HCT116 (cell line): ENCODE measurements around the gene GPC1. TPM values are rescaled to one million over a fixed set of nuclear protein-coding genes. Genes with fewer than 3 reads are reported as not detected.

Source experiments
- ATAC-seq: fragments of 200-7000 bp; cut with Tn5 transposase; 2 replicates; pipeline ENCODE4 v1.9.1; 2020; ENCODE audit warnings: mild to moderate bottlenecking, moderate library complexity
- BruUV-seq: library from RNA; stranded (reverse); fragments of 400-500 nt; replicated peaks from 2 replicates; lab custom pipeline; 2021; lab: Mats Ljungman, UMichigan
- CTCF ChIA-PET: fragments of 300-600 bp; sonication (Branson Sonifier 250); formaldehyde crosslinking; loops from one replicate; lab custom pipeline; 2021; ENCODE audit warnings: antibody characterized with exemption; lab: Charles Lee
- POLR2A ChIA-PET: fragments of 300-600, 350-600 bp; sonication (Branson Sonifier 250); formaldehyde crosslinking; loops from one replicate; lab custom pipeline; 2021; ENCODE audit warnings: antibody characterized with exemption; lab: Charles Lee
- RAD21 ChIA-PET, 2 experiments: fragments of 300-600 bp; sonication (Branson Sonifier 250); formaldehyde crosslinking; loops; one replicate each; lab custom pipeline; 2023; ENCODE audit warnings: low total read pairs in 2 of 2; ENCODE audit not compliant: uncharacterized antibody in 2 of 2, unreplicated experiment in 2 of 2, low non-redundant PET in 1 of 2; lab: Charles Lee
- DNase-seq: peaks from one replicate; pipeline ENCODE4 v3.0.0-alpha.2; 2010; ENCODE audit warnings: low read depth, low spot score
- H2AFZ ChIP-seq: fragments of 200-600 bp; shearing (Covaris generic), sonication (generic); 2 replicates; pipeline ENCODE4 v1.6.1; 2017; ENCODE audit warnings: low read depth, mixed run types, mixed read lengths, antibody characterized with exemption, low read length; ENCODE audit not compliant: poor library complexity, severe bottlenecking
- H3K27ac ChIP-seq: 2 replicates; pipeline ENCODE4 v1.5.1; 2012; ENCODE audit warnings: low read depth, low read length
- H3K27me3 ChIP-seq: fragments of 200-600 bp; sonication (generic); 2 replicates; pipeline ENCODE4 v1.6.1; 2016; ENCODE audit warnings: mixed run types, low read length, mixed read lengths; ENCODE audit not compliant: insufficient read depth
- H3K36me3 ChIP-seq, 2 experiments: fragments of 200-500 bp in 1 of 2; fragments of 200-600 bp in 1 of 2; sonication (Bioruptor generic) in 1 of 2; sonication (generic) in 1 of 2; 2 replicates each; pipeline versions ENCODE4 v1.5.1 to v1.6.1; 2014 to 2016; ENCODE audit warnings: low read length in 2 of 2, inconsistent platforms in 1 of 2, mixed read lengths in 1 of 2, mixed run types in 1 of 2; ENCODE audit not compliant: insufficient read depth in 2 of 2, control insufficient read depth in 1 of 2
- H3K4me1 ChIP-seq, 2 experiments: fragments of 200-600 bp in 1 of 2; sonication (generic) in 1 of 2; 2 replicates each; pipeline versions ENCODE4 v1.5.1 to v1.6.1; 2012 to 2017; ENCODE audit warnings: low read length in 2 of 2, inconsistent platforms in 1 of 2, mild to moderate bottlenecking in 1 of 2, mixed read lengths in 1 of 2, mixed run types in 1 of 2, moderate library complexity in 1 of 2; ENCODE audit not compliant: insufficient read depth in 2 of 2, control insufficient read depth in 1 of 2
- H3K4me2 ChIP-seq: fragments of 200-600 bp; sonication (generic); 2 replicates; pipeline ENCODE4 v1.6.1; 2017; ENCODE audit warnings: mixed run types, low read length, mixed read lengths
- H3K4me3 ChIP-seq, 2 experiments: fragments of 200-600 bp in 1 of 2; sonication (generic) in 1 of 2; replicated peaks in 1 of 2; 2 replicates each; pipeline ENCODE4 v1.5.1; 2011 to 2016; ENCODE audit warnings: low read length in 2 of 2, control low read depth in 1 of 2, low read depth in 1 of 2, mild to moderate bottlenecking in 1 of 2, mixed read lengths in 1 of 2, mixed run types in 1 of 2
- H3K79me2 ChIP-seq: fragments of 200-600 bp; sonication (generic); 2 replicates; pipeline ENCODE4 v1.6.1; 2017; ENCODE audit warnings: mild to moderate bottlenecking, mixed run types, low read length, moderate library complexity, mixed read lengths; ENCODE audit not compliant: insufficient read depth
- H3K9ac ChIP-seq: fragments of 200-600 bp; sonication (generic); 2 replicates; pipeline ENCODE4 v1.6.1; 2016; ENCODE audit warnings: low read length, mixed read lengths
- H3K9me2 ChIP-seq: fragments of 200-600 bp; sonication (generic), shearing (Covaris generic); 2 replicates; pipeline ENCODE4 v1.6.1; 2017; ENCODE audit warnings: mixed run types, mild to moderate bottlenecking, moderate library complexity; ENCODE audit not compliant: insufficient read depth
- H3K9me3 ChIP-seq, 2 experiments: fragments of 200-500 bp in 1 of 2; fragments of 200-600 bp in 1 of 2; sonication (Bioruptor generic) in 1 of 2; sonication (generic) in 1 of 2; 2 replicates each; pipeline ENCODE4 v1.6.1; 2014 to 2017; ENCODE audit warnings: low read length in 2 of 2, mixed read lengths in 2 of 2, inconsistent platforms in 1 of 2, low read depth in 1 of 2, mild to moderate bottlenecking in 1 of 2, mixed run types in 1 of 2, moderate library complexity in 1 of 2; ENCODE audit not compliant: control insufficient read depth in 1 of 2, insufficient read depth in 1 of 2
- H4K20me1 ChIP-seq: fragments of 200-600 bp; sonication (generic), shearing (Covaris generic); 2 replicates; pipeline ENCODE4 v1.6.1; 2017; ENCODE audit warnings: mixed run types, mild to moderate bottlenecking, moderate library complexity; ENCODE audit not compliant: insufficient read depth
- ATF3 ChIP-seq: IDR thresholded peaks from 2 replicates; pipeline ENCODE4 v1.6.1; 2012
- CBX3 ChIP-seq: IDR thresholded peaks from 2 replicates; pipeline ENCODE4 v1.6.1; 2012; ENCODE audit warnings: low read depth
- CEBPB ChIP-seq: IDR thresholded peaks from 2 replicates; pipeline ENCODE4 v1.6.1; 2012; ENCODE audit warnings: low read depth
- ELF1 ChIP-seq: IDR thresholded peaks from 2 replicates; pipeline ENCODE4 v1.6.1; 2012; ENCODE audit warnings: low read depth, borderline replicate concordance
- EZH2 ChIP-seq: fragments of 200-600 bp; sonication (generic); IDR thresholded peaks from 2 replicates; pipeline ENCODE4 v1.6.1; 2017; ENCODE audit warnings: antibody characterized with exemption, mixed run types
- EZH2phosphoT487 ChIP-seq: fragments of 200-600 bp; IDR thresholded peaks from 2 replicates; pipeline ENCODE4 v1.6.1; 2018; ENCODE audit warnings: antibody characterized with exemption, borderline replicate concordance
- POLR2A ChIP-seq: IDR thresholded peaks from 2 replicates; pipeline ENCODE4 v1.7.0; 2011; ENCODE audit warnings: borderline replicate concordance; ENCODE audit not compliant: insufficient read depth, insufficient read length; ENCODE audit errors: extremely low read depth
- POLR2AphosphoS5 ChIP-seq: IDR thresholded peaks from 2 replicates; pipeline ENCODE4 v1.6.1; 2011; ENCODE audit warnings: mild to moderate bottlenecking, low read depth, low read length, moderate library complexity
- REST ChIP-seq: IDR thresholded peaks from 2 replicates; pipeline ENCODE4 v1.6.1; 2012; ENCODE audit warnings: low read depth
- SIN3A ChIP-seq: IDR thresholded peaks from 2 replicates; pipeline ENCODE4 v1.6.1; 2012; ENCODE audit warnings: low read depth
- SP1 ChIP-seq: IDR thresholded peaks from 2 replicates; pipeline ENCODE4 v1.6.1; 2012; ENCODE audit warnings: low read depth
- SRF ChIP-seq: IDR thresholded peaks from 2 replicates; pipeline ENCODE4 v1.6.1; 2012; ENCODE audit warnings: low read depth
- YY1 ChIP-seq: IDR thresholded peaks from 2 replicates; pipeline ENCODE4 v1.6.1; 2011; ENCODE audit warnings: low read length, low read depth, moderate library complexity, mild to moderate bottlenecking; ENCODE audit not compliant: insufficient replicate concordance; ENCODE audit errors: extremely low read depth
- ZFX ChIP-seq: fragments of 450-650 bp; IDR thresholded peaks from 2 replicates; pipeline ENCODE4 v1.6.1; 2017
- ZNF274 ChIP-seq: fragments of 200-500 bp; sonication (Bioruptor generic); IDR thresholded peaks from 2 replicates; pipeline ENCODE4 v1.6.1; 2014; ENCODE audit warnings: mild to moderate bottlenecking, low read depth, low read length, inconsistent platforms
- intact Hi-C: fragments of 100-400 bp; cut with micrococcal nuclease; formaldehyde crosslinking; loops from 2 replicates; pipeline ENCODE4 v1.10.0; 2022
- total RNA-seq: library from RNA; stranded (reverse); gene quantifications from one replicate; pipeline ENCODE4 v1.2.1, GENCODE V29; 2021; ENCODE audit not compliant: unreplicated experiment

Gene GPC1
- total RNA-seq, 1 experiment from 2014 or later, result 79.1 TPM

- no peak for DNase-seq
- H3K4me1 ChIP-seq, result peaks cover 0 to 5% of the 10 kb centered on the region in 2 experiments; a peak in 1 of 4 replicates
- no peaks in the 10 kb centered on the region for H3K36me3 ChIP-seq
- H4K20me1 ChIP-seq, result no peaks in the 10 kb centered on the region
- peaks cover 11 to 26% of the 10 kb centered on the region in 2 experiments; a peak in 2 of 4 replicates for H3K9me3 ChIP-seq
- TF ChIP-seq SIN3A (no peak), ELF1 (no peak), EZH2phosphoT487 (no peak), POLR2A (no peak), ZNF274 (no peak), SRF (no peak), CEBPB (no peak), EZH2 (no peak)
- no peaks in the 10 kb centered on the region for H3K27me3 ChIP-seq
- no peak overlapping the region for H3K9ac ChIP-seq
- RAD21 ChIA-PET, result no interaction called here
- H3K9me2 ChIP-seq, result no peaks in the 10 kb centered on the region
- no TSS peak for BruUV-seq
- H3K79me2 ChIP-seq, result no peaks in the 10 kb centered on the region
- ATAC-seq, result no peak
- H3K4me3 ChIP-seq, result no peak overlapping the region
- CTCF ChIA-PET, result no interaction called here
- no peak overlapping the region for H3K4me2 ChIP-seq
- POLR2A ChIA-PET, result no interaction called here
- no peak overlapping the region for H3K27ac ChIP-seq
- H2AFZ ChIP-seq, result no peak overlapping the region
- intact Hi-C loops, result no loop called here
Measured at GRCh38 chr2:240422658-240423329, 12.7 kb upstream of the GPC1 start.

GRCh38 chr2:240423788-240424191 lies 11.7 kb upstream of the GPC1 start:
- peaks cover 0 to 5% of the 10 kb centered on the region in 2 experiments; a peak in 1 of 4 replicates for H3K4me1 ChIP-seq
- no peaks in the 10 kb centered on the region for H3K9me2 ChIP-seq
- ATAC-seq (no peak), DNase-seq (no peak)
- RAD21 ChIA-PET, result no interaction called here
- H3K9me3 ChIP-seq, result peaks cover 7 to 20% of the 10 kb centered on the region in 2 experiments; a peak in 2 of 4 replicates
- H4K20me1 ChIP-seq, result no peaks in the 10 kb centered on the region
- H3K79me2 ChIP-seq, result no peaks in the 10 kb centered on the region
- BruUV-seq, result no TSS peak
- intact Hi-C loops, result no loop called here
- no peak overlapping the region for H2AFZ ChIP-seq
- H3K9ac ChIP-seq, result no peak overlapping the region
- H3K4me3 ChIP-seq, result no peak overlapping the region
- H3K36me3 ChIP-seq, result no peaks in the 10 kb centered on the region
- H3K27ac ChIP-seq, result no peak overlapping the region
- CTCF ChIA-PET, result no interaction called here
- H3K4me2 ChIP-seq, result no peak overlapping the region
- no peaks in the 10 kb centered on the region for H3K27me3 ChIP-seq
- TF ChIP-seq SRF (no peak), YY1 (no peak), ZNF274 (no peak), ATF3 (no peak), CEBPB (no peak), POLR2A (no peak), ZFX (no peak), CBX3 (no peak), SP1 (no peak), REST (no peak), ELF1 (no peak), EZH2phosphoT487 (no peak), EZH2 (no peak), SIN3A (no peak), POLR2AphosphoS5 (no peak)
- POLR2A ChIA-PET, result no interaction called here
